ENCODE results near the gene MAP2. TPM values are rescaled to one million over a fixed set of nuclear protein-coding genes. Genes with fewer than 3 reads are reported as not detected.

MAP2 gene
- total and polyA plus RNA-seq, 9 donors = 5.4 to 10.0 (median 7.5) TPM

- Histone ChIP-seq H3K9me3 (replicated peaks; ENCODE audit: control insufficient read depth, low read depth, low read length) (no peaks in the 10 kb centered on the region), H3K36me3 (ENCODE audit: control insufficient read depth, insufficient read depth, low read length) (no peaks in the 10 kb centered on the region), H3K4me3 (ENCODE audit: low read length) (no peak overlapping the region), H3K4me1 (ENCODE audit: control insufficient read depth, insufficient read depth, low read length) (no peaks in the 10 kb centered on the region), H3K27me3 (ENCODE audit: control insufficient read depth, insufficient read depth, low read length) (no peaks in the 10 kb centered on the region), H3K27ac (ENCODE audit: low read length) (no peak overlapping the region)
- WGBS (ENCODE audit: insufficient coverage) = no CpG with 5 or more reads among the region's 1 CpG
- no peak for DNase-seq
Measured at GRCh38 chr2:209666296-209666695, 242.4 kb downstream of the MAP2 start.

DNA sequence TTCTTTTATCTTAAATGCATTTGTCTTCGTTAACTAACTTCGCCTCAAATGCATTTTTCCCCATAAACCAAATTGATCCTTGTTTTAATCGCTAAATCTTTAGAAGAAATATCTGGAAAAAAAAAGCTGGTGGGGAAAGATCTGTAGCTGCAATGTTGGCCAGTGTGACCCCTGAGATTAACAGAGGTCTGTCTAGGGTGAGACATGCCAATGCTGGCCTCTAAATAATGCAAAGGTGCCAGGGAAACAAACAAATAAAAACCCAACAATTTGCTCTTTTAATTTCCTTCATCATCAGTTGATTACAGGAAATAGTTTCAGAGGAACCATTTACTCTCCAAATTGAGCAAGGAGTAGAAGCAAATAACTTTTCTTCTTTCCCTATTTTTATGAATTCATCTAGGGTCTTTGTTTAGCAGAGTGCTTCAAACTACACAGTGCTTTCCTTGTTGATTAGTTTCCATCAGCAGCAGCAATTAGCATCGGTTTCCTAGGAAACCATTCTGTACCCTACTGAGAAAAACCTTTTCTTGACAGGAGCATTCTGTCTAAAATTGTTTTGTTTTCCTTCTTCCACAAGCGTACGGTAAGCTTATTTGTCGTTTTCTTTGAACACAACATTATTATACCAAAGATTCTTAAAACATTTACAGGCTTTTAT is 247.3 kb downstream of the MAP2 start:
- WGBS (ENCODE audit: insufficient coverage) = 50% methylated on average over 1 of the region's 7 CpGs
- no peak overlapping the region for H3K4me3 ChIP-seq (ENCODE audit: low read length)
- H3K36me3 ChIP-seq (ENCODE audit: control insufficient read depth, insufficient read depth, low read length) = no peaks in the 10 kb centered on the region
- H3K27ac ChIP-seq (ENCODE audit: low read length) = no peak overlapping the region
- H3K9me3 ChIP-seq (replicated peaks; ENCODE audit: control insufficient read depth, low read depth, low read length) = no peaks in the 10 kb centered on the region
- no peaks in the 10 kb centered on the region for H3K27me3 ChIP-seq (ENCODE audit: control insufficient read depth, insufficient read depth, low read length)
- peak; percentile 2 for DNase-seq
- H3K4me1 ChIP-seq (ENCODE audit: control insufficient read depth, insufficient read depth, low read length) = no peaks in the 10 kb centered on the region

DNA sequence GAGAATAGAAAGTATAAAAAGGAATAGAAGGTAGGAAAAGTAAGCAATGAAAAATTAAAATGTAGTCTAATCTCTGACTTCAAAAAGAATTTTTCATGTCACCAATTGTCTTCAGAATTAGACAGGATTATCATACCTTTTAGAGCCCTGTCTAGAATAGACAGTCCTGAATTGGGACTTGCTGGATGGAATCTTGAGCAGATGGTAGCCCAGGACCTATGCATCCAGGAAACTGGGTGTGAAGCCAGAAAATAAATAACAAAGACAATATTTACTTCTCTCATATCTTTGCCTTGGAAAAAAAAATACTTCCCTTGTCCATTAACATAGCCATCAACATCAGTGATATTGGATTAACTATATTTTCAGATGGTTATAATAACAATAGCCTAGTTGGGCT is 250.0 kb downstream of the MAP2 start:
- Histone ChIP-seq H3K9me3 (replicated peaks; ENCODE audit: control insufficient read depth, low read depth, low read length) (no peaks in the 10 kb centered on the region), H3K27ac (ENCODE audit: low read length) (no peak overlapping the region), H3K27me3 (ENCODE audit: control insufficient read depth, insufficient read depth, low read length) (no peaks in the 10 kb centered on the region), H3K4me1 (ENCODE audit: control insufficient read depth, insufficient read depth, low read length) (no peaks in the 10 kb centered on the region), H3K36me3 (ENCODE audit: control insufficient read depth, insufficient read depth, low read length) (no peaks in the 10 kb centered on the region), H3K4me3 (ENCODE audit: low read length) (no peak overlapping the region)
- DNase-seq = no peak

DNA sequence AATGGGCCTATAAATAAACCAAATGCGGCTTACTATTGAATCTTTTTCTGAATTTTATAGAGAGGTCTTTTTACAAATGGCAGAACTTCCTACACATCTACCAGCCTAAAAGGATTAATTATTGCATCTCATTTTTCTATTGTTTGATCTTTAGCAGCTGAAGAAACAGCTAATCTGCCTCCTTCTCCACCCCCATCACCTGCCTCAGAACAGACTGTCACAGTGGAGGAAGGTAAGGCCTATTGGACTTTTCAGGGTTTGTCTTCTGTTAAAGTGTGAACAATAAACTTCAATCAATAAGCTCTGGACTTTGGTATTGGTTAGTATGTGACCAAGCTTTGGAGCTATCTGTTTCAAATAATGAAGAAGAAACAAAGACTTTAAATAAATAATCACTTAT is 256.7 kb downstream of the MAP2 start:
- H3K27ac ChIP-seq (ENCODE audit: low read length) = no peak overlapping the region
- DNase-seq = no peak
- WGBS (ENCODE audit: insufficient coverage) = no CpG with 5 or more reads among the region's 1 CpG
- H3K4me1 ChIP-seq (ENCODE audit: control insufficient read depth, insufficient read depth, low read length) = no peaks in the 10 kb centered on the region
- no peaks in the 10 kb centered on the region for H3K9me3 ChIP-seq (replicated peaks; ENCODE audit: control insufficient read depth, low read depth, low read length)
- H3K27me3 ChIP-seq (ENCODE audit: control insufficient read depth, insufficient read depth, low read length) = no peaks in the 10 kb centered on the region
- no peaks in the 10 kb centered on the region for H3K36me3 ChIP-seq (ENCODE audit: control insufficient read depth, insufficient read depth, low read length)
- no peak overlapping the region for H3K4me3 ChIP-seq (ENCODE audit: low read length)

GRCh38 chr2:209681201-209681735 is 257.4 kb downstream of the MAP2 start:
- no peaks in the 10 kb centered on the region for H3K27me3 ChIP-seq (ENCODE audit: control insufficient read depth, insufficient read depth, low read length)
- no peak overlapping the region for H3K27ac ChIP-seq (ENCODE audit: low read length)
- no peak overlapping the region for H3K4me3 ChIP-seq (ENCODE audit: low read length)
- no peaks in the 10 kb centered on the region for H3K9me3 ChIP-seq (replicated peaks; ENCODE audit: control insufficient read depth, low read depth, low read length)
- DNase-seq = no peak
- WGBS (ENCODE audit: insufficient coverage) = no CpG with 5 or more reads among the region's 1 CpG
- no peaks in the 10 kb centered on the region for H3K36me3 ChIP-seq (ENCODE audit: control insufficient read depth, insufficient read depth, low read length)
- H3K4me1 ChIP-seq (ENCODE audit: control insufficient read depth, insufficient read depth, low read length) = no peaks in the 10 kb centered on the region

DNA sequence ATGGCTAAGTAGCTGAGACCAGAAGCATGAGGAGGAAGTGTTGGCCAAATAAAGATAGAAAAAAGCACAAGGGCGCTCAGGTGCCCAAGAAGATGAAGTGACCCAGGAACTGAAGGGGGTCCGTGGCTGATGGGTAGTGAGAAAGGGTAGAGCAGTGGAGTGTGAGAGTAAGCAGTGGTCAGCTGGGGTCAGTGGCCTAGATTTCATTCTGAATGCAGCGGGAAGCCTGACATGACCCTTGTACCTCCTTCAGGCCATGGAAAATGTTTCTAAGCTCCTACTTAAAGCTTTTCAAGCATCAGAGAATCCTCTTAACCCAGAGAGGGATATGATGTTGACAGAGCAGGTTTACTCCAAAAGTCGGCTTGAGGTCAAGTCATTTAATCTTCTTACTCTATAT is 258.8 kb downstream of the MAP2 start:
- Histone ChIP-seq H3K4me1 (ENCODE audit: control insufficient read depth, insufficient read depth, low read length) (no peaks in the 10 kb centered on the region), H3K9me3 (replicated peaks; ENCODE audit: control insufficient read depth, low read depth, low read length) (no peaks in the 10 kb centered on the region), H3K36me3 (ENCODE audit: control insufficient read depth, insufficient read depth, low read length) (no peaks in the 10 kb centered on the region), H3K4me3 (ENCODE audit: low read length) (no peak overlapping the region), H3K27me3 (ENCODE audit: control insufficient read depth, insufficient read depth, low read length) (no peaks in the 10 kb centered on the region), H3K27ac (ENCODE audit: low read length) (no peak overlapping the region)
- no peak for DNase-seq
- 96% methylated on average over 3 of the region's 4 CpGs for WGBS (ENCODE audit: insufficient coverage)

- no peaks in the 10 kb centered on the region for H3K4me1 ChIP-seq (ENCODE audit: control insufficient read depth, insufficient read depth, low read length)
- H3K4me3 ChIP-seq (ENCODE audit: low read length) = no peak overlapping the region
- no CpG with 5 or more reads among the region's 1 CpG for WGBS (ENCODE audit: insufficient coverage)
Measured at GRCh38 chr2:209685340-209685739, 261.5 kb downstream of the MAP2 start.

DNA sequence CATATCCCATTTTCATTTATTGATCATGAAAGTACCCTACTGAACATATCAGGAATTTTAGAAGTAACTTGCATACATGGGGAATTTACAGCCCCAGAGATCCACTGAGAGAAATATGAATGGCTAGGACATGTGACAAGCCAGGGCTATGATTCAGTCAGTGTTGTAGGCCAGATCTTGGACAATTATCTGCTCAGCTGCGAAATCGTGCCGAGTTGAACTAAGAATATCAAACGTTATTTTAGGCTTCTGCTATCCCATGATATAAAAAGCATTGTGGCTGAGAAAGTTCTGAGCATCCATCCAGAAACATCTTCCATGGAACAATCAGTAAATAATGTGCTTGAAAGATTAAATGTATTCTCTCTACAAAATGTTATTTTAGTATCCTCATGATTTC is 262.1 kb downstream of the MAP2 start:
- WGBS (ENCODE audit: insufficient coverage) = no CpG with 5 or more reads among the region's 4 CpGs
- peak; percentile 11 for DNase-seq
- no peaks in the 10 kb centered on the region for H3K36me3 ChIP-seq (ENCODE audit: control insufficient read depth, insufficient read depth, low read length)
- H3K27ac ChIP-seq (ENCODE audit: low read length) = no peak overlapping the region
- no peak overlapping the region for H3K4me3 ChIP-seq (ENCODE audit: low read length)
- no peaks in the 10 kb centered on the region for H3K27me3 ChIP-seq (ENCODE audit: control insufficient read depth, insufficient read depth, low read length)
- no peaks in the 10 kb centered on the region for H3K9me3 ChIP-seq (replicated peaks; ENCODE audit: control insufficient read depth, low read depth, low read length)
- no peaks in the 10 kb centered on the region for H3K4me1 ChIP-seq (ENCODE audit: control insufficient read depth, insufficient read depth, low read length)

More at GRCh38 chr2:209685340-209685739, 261.5 kb downstream of the MAP2 start:
- no peak for DNase-seq
- Histone ChIP-seq H3K36me3 (ENCODE audit: control insufficient read depth, insufficient read depth, low read length) (no peaks in the 10 kb centered on the region), H3K27me3 (ENCODE audit: control insufficient read depth, insufficient read depth, low read length) (no peaks in the 10 kb centered on the region), H3K9me3 (replicated peaks; ENCODE audit: control insufficient read depth, low read depth, low read length) (no peaks in the 10 kb centered on the region), H3K27ac (ENCODE audit: low read length) (no peak overlapping the region)

DNA sequence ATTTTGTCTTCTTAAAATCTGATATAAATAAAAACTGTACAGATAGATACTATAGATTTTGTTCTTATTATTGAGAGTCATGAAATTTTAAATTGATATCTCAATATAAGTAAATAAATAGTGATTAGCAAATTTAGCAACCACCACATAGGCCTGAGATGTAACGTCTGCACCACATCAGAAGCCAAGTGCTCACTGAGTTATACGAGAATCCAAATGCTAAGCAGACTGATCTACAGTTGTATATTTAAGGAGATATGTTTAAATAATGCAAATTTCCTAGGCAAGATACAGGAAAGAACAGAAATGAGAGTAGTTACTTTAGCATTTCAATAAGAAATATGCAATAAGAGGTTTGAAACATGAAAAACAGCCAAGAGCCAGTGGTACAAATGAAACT is 262.6 kb downstream of the MAP2 start:
- Histone ChIP-seq H3K27ac (ENCODE audit: low read length) (no peak overlapping the region), H3K4me1 (ENCODE audit: control insufficient read depth, insufficient read depth, low read length) (no peaks in the 10 kb centered on the region), H3K27me3 (ENCODE audit: control insufficient read depth, insufficient read depth, low read length) (no peaks in the 10 kb centered on the region), H3K9me3 (replicated peaks; ENCODE audit: control insufficient read depth, low read depth, low read length) (no peaks in the 10 kb centered on the region), H3K36me3 (ENCODE audit: control insufficient read depth, insufficient read depth, low read length) (no peaks in the 10 kb centered on the region), H3K4me3 (ENCODE audit: low read length) (no peak overlapping the region)
- no CpG with 5 or more reads among the region's 2 CpGs for WGBS (ENCODE audit: insufficient coverage)
- DNase-seq = no peak

DNA sequence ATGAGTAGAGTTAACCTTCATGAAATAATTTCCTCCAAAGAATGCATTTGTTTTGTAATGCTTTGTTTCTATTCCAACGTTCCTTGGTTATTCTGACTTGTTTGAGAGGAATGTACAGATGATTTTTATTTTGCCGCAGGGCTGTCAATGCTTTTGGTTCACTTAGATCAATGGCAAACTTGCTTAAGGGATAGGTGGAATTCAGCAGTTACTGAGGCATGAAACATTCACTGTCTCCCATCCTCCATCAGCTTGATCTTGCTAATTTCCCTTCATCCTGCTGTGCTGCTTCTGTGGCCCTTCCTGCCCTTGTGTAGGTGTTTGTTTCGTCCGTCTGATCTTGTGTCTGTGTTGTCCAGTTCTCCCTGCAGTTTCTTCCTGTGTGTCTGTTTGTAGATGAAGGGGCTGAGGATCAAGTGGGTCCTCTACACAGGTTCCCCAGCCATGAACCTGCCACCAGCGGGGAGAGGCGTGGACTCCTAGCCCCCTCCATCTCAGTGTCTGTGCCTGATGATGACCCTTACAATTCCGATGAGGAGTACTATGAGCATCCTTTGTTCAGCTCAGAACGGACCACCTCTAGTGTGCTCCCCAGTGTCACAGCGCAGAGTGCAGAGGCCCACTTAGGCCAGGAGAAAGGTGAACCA is 263.6 kb downstream of the MAP2 start:
- H3K9me3 ChIP-seq (replicated peaks; ENCODE audit: control insufficient read depth, low read depth, low read length) = no peaks in the 10 kb centered on the region
- H3K4me3 ChIP-seq (ENCODE audit: low read length) = no peak overlapping the region
- no peaks in the 10 kb centered on the region for H3K27me3 ChIP-seq (ENCODE audit: control insufficient read depth, insufficient read depth, low read length)
- DNase-seq = no peak
- H3K4me1 ChIP-seq (ENCODE audit: control insufficient read depth, insufficient read depth, low read length) = no peaks in the 10 kb centered on the region
- H3K36me3 ChIP-seq (ENCODE audit: control insufficient read depth, insufficient read depth, low read length) = no peaks in the 10 kb centered on the region
- H3K27ac ChIP-seq (ENCODE audit: low read length) = no peak overlapping the region
- WGBS (ENCODE audit: insufficient coverage) = 97% methylated on average over 4 of the region's 9 CpGs

Data from muscle of leg (tissue), 11 donors.